Subcutaneous adipose tissue (tissue), 4 donors: ENCODE data around the gene VPS8. TPM values are rescaled to one million over a fixed set of nuclear protein-coding genes. Genes with fewer than 3 reads are reported as not detected.

Source experiments
- total RNA-seq, 4 donors: library from RNA; depleted of rRNA; stranded (reverse); fragments of >200 nt; gene quantifications; one replicate each; pipeline ENCODE4 v1.1.0, GENCODE V29; 2016
- TF ChIP-seq, protein P1 (sequence below): fragments of 450-650 bp; IDR thresholded peaks from one replicate; pipeline ENCODE4 v1.5.1; 2016; ENCODE audit warnings: low read depth, mild to moderate bottlenecking, control low read depth, antibody characterized with exemption, moderate library complexity

The VPS8 gene
- total RNA-seq, 4 donors from 2014 or later, result 60.3 to 89.4 (median 66.2) TPM

DNA sequence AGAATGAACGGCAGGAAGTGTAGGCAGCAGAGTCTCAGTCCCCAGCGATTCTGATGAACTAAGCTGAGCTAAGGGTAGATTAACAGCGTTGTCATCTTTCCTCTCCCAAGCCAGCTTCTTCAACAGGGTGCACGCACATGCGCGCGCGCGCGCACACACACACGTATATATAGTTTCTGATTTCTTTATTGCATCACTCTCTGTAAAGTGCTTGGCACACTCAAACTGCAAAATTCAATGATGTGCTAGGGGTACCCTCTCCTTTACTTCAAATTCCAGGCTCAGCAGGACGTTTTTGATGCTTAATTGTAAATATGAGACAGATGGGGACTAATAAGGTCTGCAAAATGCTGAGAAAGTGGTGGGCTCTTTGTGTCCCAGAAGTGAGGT lies 26.1 kb upstream of the VPS8 start:
- TF ChIP-seq, protein P1, sequence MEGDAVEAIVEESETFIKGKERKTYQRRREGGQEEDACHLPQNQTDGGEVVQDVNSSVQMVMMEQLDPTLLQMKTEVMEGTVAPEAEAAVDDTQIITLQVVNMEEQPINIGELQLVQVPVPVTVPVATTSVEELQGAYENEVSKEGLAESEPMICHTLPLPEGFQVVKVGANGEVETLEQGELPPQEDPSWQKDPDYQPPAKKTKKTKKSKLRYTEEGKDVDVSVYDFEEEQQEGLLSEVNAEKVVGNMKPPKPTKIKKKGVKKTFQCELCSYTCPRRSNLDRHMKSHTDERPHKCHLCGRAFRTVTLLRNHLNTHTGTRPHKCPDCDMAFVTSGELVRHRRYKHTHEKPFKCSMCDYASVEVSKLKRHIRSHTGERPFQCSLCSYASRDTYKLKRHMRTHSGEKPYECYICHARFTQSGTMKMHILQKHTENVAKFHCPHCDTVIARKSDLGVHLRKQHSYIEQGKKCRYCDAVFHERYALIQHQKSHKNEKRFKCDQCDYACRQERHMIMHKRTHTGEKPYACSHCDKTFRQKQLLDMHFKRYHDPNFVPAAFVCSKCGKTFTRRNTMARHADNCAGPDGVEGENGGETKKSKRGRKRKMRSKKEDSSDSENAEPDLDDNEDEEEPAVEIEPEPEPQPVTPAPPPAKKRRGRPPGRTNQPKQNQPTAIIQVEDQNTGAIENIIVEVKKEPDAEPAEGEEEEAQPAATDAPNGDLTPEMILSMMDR, result no peak

DNA sequence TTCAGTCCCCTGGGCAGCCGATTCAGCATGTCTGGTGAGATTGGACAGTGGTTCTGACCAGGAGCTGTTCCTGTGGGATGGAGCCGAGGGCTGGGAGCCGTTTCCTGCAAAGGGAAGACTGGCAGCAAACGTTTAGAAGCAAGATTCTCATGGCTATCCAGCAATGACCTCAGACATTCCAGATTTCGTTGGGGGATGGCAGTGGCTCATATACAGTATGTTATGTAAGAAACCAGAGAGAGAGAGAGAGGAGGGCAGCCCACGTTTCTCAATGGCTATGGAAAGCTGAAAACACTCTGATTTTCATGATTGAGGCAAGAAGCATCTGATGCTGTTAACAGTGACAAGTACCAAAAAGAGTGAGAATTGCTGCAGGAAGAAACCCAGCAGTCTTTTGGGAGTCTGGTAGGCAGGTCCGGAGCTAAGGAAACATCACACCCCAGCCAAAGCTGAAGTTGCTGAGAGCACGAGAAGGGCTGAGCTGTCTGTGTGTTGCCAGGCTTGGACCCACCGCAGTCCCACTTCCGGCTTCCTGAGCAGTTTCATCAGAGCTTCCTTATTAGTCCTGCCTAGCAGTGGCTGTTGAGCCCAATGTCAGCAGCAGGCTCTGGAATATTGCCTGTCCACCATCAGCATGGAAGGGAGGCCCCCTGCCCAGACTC lies 25.6 kb upstream of the VPS8 start:
- TF ChIP-seq, protein P1, result no peak

DNA sequence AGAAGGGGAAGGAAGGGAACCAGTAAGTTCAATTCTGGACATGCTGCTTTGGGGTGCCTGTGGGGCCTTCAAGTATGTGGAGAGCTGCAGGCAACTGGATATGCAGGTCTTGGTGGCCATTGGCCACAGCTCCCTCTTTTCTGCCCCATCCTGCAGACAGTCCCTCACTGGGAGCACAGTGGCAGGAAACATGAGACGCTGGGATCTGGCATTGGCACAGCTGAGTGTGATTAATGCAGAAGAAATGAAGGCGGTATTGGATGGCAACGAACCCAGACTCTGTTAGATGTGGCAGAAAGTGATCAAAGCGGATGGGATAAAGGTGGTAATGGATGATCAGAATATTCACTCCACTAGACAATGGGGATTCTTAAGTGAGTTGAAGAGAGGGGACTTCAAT lies 23.2 kb upstream of the VPS8 start:
- TF ChIP-seq, protein P1, result no peak

DNA sequence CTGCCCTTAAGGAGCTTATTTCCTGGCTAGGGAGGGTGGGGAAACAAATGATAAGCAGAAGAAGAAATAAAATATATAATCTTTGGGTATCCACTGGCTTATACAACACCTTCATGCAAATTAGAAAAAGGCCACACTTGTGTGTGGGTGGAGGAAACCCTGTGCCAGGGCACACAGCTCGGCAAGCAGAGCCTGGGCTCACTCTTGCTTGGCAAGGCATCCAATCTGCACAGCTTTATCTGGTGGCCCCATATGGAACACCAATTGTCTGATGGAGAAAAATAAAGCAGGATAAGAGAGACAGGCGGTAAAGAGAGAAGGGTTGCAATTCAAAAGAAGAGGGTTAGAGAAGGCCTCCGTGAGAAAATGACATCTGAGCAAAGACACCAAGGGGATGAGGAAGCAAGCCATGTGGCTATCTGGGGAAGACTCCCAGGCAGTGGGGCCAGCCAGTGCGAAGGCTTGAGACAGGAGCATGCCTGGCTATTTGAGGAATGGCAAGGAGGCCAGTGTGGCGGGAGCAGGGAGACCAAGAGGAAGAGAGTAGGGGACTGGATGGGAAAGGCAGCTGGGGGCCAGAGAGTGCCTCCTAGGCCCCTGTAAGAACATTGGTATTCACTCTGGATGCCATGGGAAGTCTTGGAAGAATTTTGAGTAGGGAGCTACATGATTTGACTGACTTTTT lies 22.5 kb upstream of the VPS8 start:
- TF ChIP-seq, protein P1, result no peak

DNA sequence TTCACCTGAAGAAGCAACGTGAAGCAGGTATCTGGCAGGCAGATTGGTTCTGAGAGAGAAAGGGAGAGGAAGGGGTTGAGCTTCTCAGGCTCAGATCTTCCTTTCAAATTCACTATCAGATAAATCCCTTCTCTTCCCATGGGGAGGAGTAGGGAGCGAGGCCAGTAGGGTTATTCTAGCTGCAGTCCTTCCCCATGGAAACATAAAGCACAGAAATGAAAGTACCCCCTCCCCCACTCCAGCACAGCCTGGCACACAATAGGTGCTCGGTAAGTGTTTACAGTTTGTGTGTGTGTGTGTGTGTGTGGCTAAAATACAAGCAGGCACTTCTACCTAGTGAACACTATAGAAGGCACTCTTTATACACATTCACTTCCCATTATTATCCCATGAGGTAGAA lies 20.8 kb upstream of the VPS8 start:
- TF ChIP-seq, protein P1, result no peak

DNA sequence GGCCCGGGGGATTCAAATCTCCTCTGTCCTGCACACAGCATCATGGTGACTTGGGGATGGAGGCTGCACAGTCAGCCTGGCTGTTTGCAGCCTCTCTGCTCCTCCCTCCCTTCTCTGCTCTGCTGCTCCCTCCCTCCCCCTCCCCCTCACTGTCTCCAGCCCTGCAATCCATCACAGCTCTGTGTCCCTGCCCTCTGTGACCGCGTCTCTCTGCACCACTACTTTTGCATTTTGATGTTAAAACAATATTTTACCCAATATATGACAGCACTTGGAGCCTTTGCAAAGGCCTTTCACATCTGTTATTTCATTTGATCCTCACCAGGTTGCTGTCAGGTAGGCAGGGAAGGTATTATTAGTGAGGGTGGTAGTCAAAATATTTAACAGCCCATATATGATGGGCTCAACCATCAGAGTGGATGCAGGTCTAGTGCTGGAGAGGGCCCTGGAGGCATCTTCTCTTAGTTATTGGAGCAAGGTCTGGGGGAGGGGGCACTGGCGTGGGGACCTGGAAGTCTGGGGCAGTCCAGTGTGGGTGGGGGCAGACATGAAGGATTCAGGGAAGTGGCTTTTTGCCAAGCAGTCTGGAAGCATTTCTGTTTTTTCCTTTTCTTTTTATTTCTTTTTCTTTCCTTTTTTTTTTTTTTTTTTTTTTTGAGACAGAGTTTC lies 16.3 kb upstream of the VPS8 start:
- TF ChIP-seq, protein P1, result no peak

DNA sequence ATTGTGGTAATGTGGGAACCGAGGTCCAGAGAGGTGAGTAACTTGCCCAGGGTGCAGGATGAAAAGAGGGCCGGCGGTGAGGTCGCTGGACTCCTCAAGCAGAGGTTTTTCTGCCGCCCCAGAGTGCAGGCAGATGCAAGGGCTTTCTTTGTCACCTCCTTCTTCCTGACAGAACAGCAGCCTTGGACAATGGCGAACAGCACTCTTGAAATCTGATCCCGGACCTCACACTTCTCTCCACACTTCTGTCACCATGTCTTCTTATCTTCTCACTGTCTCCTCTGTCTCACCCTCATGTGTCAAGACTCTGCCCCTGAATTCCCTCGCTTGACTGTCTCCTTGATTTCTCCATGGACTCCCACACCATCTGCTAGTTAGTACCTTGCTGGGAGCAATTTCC lies 15.4 kb upstream of the VPS8 start:
- TF ChIP-seq, protein P1, result no peak
